Stimulated activated naive CD8-positive, alpha-beta T cell treated with anti-CD3 and anti-CD28 coated beads, Interleukin-15, Interleukin-2, amounts not matched to agents 100 ng/mL and 50 ng/mL, for 24 hours (primary cell): Measurements from ENCODE around the gene MTRF1.
"Not testable (repeated sequence)": the region's sequence is repeated elsewhere in the genome, so short reads cannot be mapped to it uniquely, and the experiment has no call there.

ENCODE experiments used
- H3K27ac Mint-ChIP-seq: one replicate; pipeline ENCODE4 v1.8.0; 2021; ENCODE audit warnings: mild to moderate bottlenecking, mixed read lengths
- H3K27me3 Mint-ChIP-seq: one replicate; pipeline ENCODE4 v1.8.0; 2021; ENCODE audit warnings: mixed read lengths
- H3K36me3 Mint-ChIP-seq: one replicate; pipeline ENCODE4 v1.8.0; 2021; ENCODE audit warnings: low read depth, mixed read lengths
- H3K4me1 Mint-ChIP-seq: one replicate; pipeline ENCODE4 v1.8.0; 2021; ENCODE audit warnings: low read depth, mixed read lengths
- H3K4me3 Mint-ChIP-seq: one replicate; pipeline ENCODE4 v1.8.0; 2021; ENCODE audit warnings: mild to moderate bottlenecking, mixed read lengths
- H3K9me3 Mint-ChIP-seq: one replicate; pipeline ENCODE4 v1.8.0; 2021; ENCODE audit warnings: mixed read lengths

The MTRF1 gene

GRCh38 chr13:41293272-41293671, 29.9 kb upstream of the MTRF1 start:
- peaks cover 6% of the 10 kb centered on the region for H3K36me3 Mint-ChIP-seq
- H3K27me3 Mint-ChIP-seq: no peaks in the 10 kb centered on the region
- H3K4me1 Mint-ChIP-seq: no peaks in the 10 kb centered on the region
- no peak overlapping the region for H3K4me3 Mint-ChIP-seq
- peaks cover 4% of the 10 kb centered on the region for H3K9me3 Mint-ChIP-seq
- no peak overlapping the region for H3K27ac Mint-ChIP-seq

GRCh38 chr13:41291246-41291645, 27.9 kb upstream of the MTRF1 start:
- Mint-ChIP-seq H3K9me3 (peaks cover 4% of the 10 kb centered on the region), H3K27me3 (no peaks in the 10 kb centered on the region), H3K4me3 (no peak overlapping the region), H3K36me3 (peaks cover 6% of the 10 kb centered on the region), H3K4me1 (peaks cover 14% of the 10 kb centered on the region), H3K27ac (no peak overlapping the region)

- Mint-ChIP-seq H3K4me1 (peaks cover 23% of the 10 kb centered on the region), H3K27ac (no peak overlapping the region), H3K4me3 (no peak overlapping the region), H3K36me3 (no peaks in the 10 kb centered on the region), H3K27me3 (no peaks in the 10 kb centered on the region), H3K9me3 (peaks cover 4% of the 10 kb centered on the region)
These were observed 26.1 kb upstream of the MTRF1 start for GRCh38 chr13:41289463-41289881.

- peaks cover 28% of the 10 kb centered on the region for H3K4me1 Mint-ChIP-seq
- H3K4me3 Mint-ChIP-seq: peak overlapping the region; percentile 2
- H3K27me3 Mint-ChIP-seq: no peaks in the 10 kb centered on the region
- H3K36me3 Mint-ChIP-seq: no peaks in the 10 kb centered on the region
- no peak overlapping the region for H3K27ac Mint-ChIP-seq
- peaks cover 4% of the 10 kb centered on the region for H3K9me3 Mint-ChIP-seq
These were observed 23.0 kb upstream of the MTRF1 start for GRCh38 chr13:41286370-41286769.

- H3K4me3 Mint-ChIP-seq: no peak overlapping the region
- H3K27ac Mint-ChIP-seq: no peak overlapping the region
These were observed 21.3 kb upstream of the MTRF1 start for GRCh38 chr13:41284512-41285288.

GRCh38 chr13:41282129-41282571, 18.8 kb upstream of the MTRF1 start:
- Mint-ChIP-seq H3K4me1 (peaks cover 27% of the 10 kb centered on the region), H3K4me3 (no peak overlapping the region), H3K27me3 (no peaks in the 10 kb centered on the region), H3K9me3 (no peaks in the 10 kb centered on the region), H3K36me3 (no peaks in the 10 kb centered on the region), H3K27ac (no peak overlapping the region)

More at GRCh38 chr13:41284512-41285288, 21.3 kb upstream of the MTRF1 start:
- Mint-ChIP-seq H3K9me3 (peaks cover 4% of the 10 kb centered on the region), H3K4me1 (peaks cover 28% of the 10 kb centered on the region), H3K27me3 (no peaks in the 10 kb centered on the region), H3K36me3 (no peaks in the 10 kb centered on the region)

GRCh38 chr13:41279156-41279555, 15.8 kb upstream of the MTRF1 start:
- H3K9me3 Mint-ChIP-seq, H3K27ac Mint-ChIP-seq: not testable (repeated sequence)

GRCh38 chr13:41276824-41277223, 13.4 kb upstream of the MTRF1 start:
- Mint-ChIP-seq H3K27ac (no peak overlapping the region), H3K36me3 (no peaks in the 10 kb centered on the region), H3K27me3 (no peaks in the 10 kb centered on the region), H3K4me1 (peaks cover 15% of the 10 kb centered on the region), H3K9me3 (no peaks in the 10 kb centered on the region), H3K4me3 (no peak overlapping the region)

More at GRCh38 chr13:41279156-41279555, 15.8 kb upstream of the MTRF1 start:
- H3K4me1 Mint-ChIP-seq: peaks cover 14% of the 10 kb centered on the region
- not testable (repeated sequence) for H3K36me3 Mint-ChIP-seq, H3K27me3 Mint-ChIP-seq, H3K4me3 Mint-ChIP-seq

GRCh38 chr13:41274881-41275280, 11.5 kb upstream of the MTRF1 start:
- H3K36me3 Mint-ChIP-seq: no peaks in the 10 kb centered on the region
- no peak overlapping the region for H3K4me3 Mint-ChIP-seq
- H3K4me1 Mint-ChIP-seq: peaks cover 25% of the 10 kb centered on the region
- no peaks in the 10 kb centered on the region for H3K27me3 Mint-ChIP-seq
- H3K27ac Mint-ChIP-seq: no peak overlapping the region
- H3K9me3 Mint-ChIP-seq: no peaks in the 10 kb centered on the region

- Mint-ChIP-seq H3K27ac (no peak overlapping the region), H3K4me3 (no peak overlapping the region), H3K27me3 (no peaks in the 10 kb centered on the region), H3K9me3 (no peaks in the 10 kb centered on the region), H3K36me3 (no peaks in the 10 kb centered on the region), H3K4me1 (peaks cover 25% of the 10 kb centered on the region)
These were observed 10.6 kb upstream of the MTRF1 start for GRCh38 chr13:41273831-41274441.

- Mint-ChIP-seq H3K9me3 (peaks cover 4% of the 10 kb centered on the region), H3K4me3 (peak overlapping the region; percentile 56), H3K27me3 (no peaks in the 10 kb centered on the region), H3K4me1 (peaks cover 21% of the 10 kb centered on the region), H3K27ac (peak overlapping the region; percentile 85), H3K36me3 (peaks cover 10% of the 10 kb centered on the region)
These were observed 8.3 kb upstream of the MTRF1 start for GRCh38 chr13:41271456-41272285.

GRCh38 chr13:41268764-41269163, 5.4 kb upstream of the MTRF1 start:
- H3K9me3 Mint-ChIP-seq: peaks cover 4% of the 10 kb centered on the region
- no peak overlapping the region for H3K27ac Mint-ChIP-seq
- H3K4me3 Mint-ChIP-seq: no peak overlapping the region
- peaks cover 23% of the 10 kb centered on the region for H3K4me1 Mint-ChIP-seq
- peaks cover 10% of the 10 kb centered on the region for H3K36me3 Mint-ChIP-seq
- H3K27me3 Mint-ChIP-seq: no peaks in the 10 kb centered on the region

- H3K9me3 Mint-ChIP-seq: peaks cover 4% of the 10 kb centered on the region
- H3K27ac Mint-ChIP-seq: no peak overlapping the region
- H3K27me3 Mint-ChIP-seq: no peaks in the 10 kb centered on the region
- peaks cover 13% of the 10 kb centered on the region for H3K36me3 Mint-ChIP-seq
- H3K4me3 Mint-ChIP-seq: no peak overlapping the region
- peaks cover 30% of the 10 kb centered on the region for H3K4me1 Mint-ChIP-seq
These were observed 3.7 kb upstream of the MTRF1 start for GRCh38 chr13:41267106-41267505.

- Mint-ChIP-seq H3K27me3 (no peaks in the 10 kb centered on the region), H3K36me3 (peaks cover 52% of the 10 kb centered on the region), H3K9me3 (no peaks in the 10 kb centered on the region), H3K27ac (no peak overlapping the region), H3K4me3 (no peak overlapping the region), H3K4me1 (peaks cover 37% of the 10 kb centered on the region)
These were observed 3.4 kb downstream of the MTRF1 start for GRCh38 chr13:41259875-41260501.
